Activated CD8-positive, alpha-beta memory T cell treated with anti-CD3 and anti-CD28 coated beads for 4 hours (primary cell): Measurements from ENCODE around the gene MAN1C1.
"Not testable (repeated sequence)": the region's sequence is repeated elsewhere in the genome, so short reads cannot be mapped to it uniquely, and the experiment has no call there.

Source experiments
- DNase-seq, 2 donors: peaks; one replicate each; pipeline ENCODE4 v3.0.0-alpha.2; 2020; ENCODE audit warnings: low read depth in 2 of 2

MAN1C1 gene

DNA sequence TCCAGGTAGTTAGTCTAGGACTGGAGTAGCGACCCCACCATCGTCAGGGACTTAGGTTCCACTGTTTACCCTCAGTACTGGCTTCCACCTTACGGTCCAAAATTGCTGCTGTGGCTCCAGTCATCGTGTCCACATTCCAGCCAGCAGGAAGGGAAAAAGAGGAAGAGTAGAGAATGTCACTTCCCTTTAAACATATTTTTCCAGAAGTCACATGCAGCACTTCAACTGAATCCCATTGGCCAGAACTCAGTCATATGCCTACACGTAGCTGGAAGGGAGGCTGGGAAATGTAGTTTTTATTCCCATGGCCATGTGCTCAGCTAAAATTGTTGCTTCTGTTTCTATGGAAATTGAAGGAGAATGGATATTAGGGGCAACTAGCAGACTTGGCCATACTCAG lies 99.3 kb downstream of the MAN1C1 start:
- DNase-seq: no peak

DNA sequence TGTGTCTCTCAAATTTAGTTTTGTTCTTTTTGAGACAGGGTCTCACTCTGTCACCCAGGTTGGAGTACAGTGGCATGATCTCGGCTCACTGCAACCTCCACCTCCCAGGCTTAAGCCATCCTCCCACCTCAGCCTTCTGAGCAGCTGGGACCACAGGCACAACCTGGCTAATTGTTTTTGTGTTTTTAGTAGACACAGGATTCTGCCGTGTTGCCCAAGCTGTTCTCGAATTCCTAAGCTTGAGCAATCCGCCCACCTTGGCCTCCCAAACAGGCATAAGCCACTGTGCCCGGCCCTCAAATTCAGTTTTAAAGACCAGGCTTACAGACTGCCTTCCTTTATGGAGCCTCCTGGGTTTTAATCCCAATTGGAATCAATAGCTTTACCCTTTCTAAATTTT lies 99.7 kb downstream of the MAN1C1 start:
- no peak for DNase-seq

DNA sequence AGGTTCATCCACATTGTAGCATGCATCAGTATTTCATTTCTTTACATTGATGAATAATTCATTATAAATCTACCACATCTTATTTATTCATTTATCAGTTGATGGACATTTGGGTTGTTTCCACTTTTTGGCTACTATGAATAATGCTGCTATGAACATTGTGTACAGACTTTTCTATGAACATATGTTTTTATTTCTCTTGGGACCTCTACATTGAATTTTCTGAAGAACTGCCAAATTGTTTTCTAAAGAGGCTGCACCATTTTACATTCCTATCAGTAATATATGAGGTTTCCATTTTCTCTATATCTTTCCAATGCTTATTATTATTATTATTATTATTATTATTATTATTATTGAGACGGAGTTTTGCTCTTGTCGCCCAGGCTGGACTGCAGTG lies 102.1 kb downstream of the MAN1C1 start:
- DNase-seq: no peak

DNA sequence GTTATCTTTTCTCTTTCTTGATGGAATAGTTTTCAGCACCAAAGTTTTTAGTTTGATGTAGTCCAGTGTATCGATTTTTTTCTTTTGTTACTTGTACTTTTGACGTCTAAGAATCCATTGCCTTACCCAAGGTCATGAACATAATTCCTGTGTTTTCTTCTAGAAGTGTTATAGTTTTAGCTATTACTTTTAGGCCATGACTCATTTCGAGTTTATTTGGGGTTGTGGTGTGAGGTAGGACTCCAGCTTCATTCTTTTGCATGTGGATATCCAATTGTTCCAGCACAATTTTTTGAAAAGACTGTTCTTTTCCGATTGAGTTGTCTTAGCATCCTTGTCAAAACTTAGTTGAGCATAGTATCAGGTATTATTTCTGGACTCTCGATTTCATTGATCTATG lies 104.0 kb downstream of the MAN1C1 start:
- no peak for DNase-seq

DNA sequence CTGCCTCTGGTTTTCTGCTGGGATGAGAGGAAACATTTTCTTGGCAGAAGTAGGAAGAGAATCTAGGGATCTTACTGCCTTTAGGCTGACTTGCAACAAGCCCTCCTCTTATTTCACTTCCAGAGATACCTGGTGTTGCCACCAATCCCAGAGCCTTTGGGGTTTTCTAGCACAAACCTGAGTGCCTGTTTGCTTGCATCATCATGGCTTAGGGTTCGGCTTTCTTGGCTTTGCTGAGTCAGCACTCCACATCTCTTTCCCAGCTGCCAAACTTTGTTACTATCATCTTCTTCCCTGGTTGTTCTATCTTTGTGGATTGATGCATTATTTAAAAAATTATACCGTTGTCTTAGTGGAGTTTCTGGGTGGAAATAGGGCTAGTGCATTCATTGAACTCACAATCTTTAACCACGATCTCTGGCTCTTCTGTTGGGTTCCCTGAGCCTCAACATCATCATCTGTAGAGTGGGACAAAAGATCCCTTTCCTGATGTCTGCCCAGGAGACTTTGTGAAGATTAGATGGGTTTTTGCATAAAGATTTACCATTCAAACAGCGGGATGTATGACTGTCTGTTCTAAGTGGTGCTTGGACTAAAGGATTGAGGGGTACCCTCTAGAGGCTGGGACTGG lies 106.8 kb downstream of the MAN1C1 start:
- no peak for DNase-seq

DNA sequence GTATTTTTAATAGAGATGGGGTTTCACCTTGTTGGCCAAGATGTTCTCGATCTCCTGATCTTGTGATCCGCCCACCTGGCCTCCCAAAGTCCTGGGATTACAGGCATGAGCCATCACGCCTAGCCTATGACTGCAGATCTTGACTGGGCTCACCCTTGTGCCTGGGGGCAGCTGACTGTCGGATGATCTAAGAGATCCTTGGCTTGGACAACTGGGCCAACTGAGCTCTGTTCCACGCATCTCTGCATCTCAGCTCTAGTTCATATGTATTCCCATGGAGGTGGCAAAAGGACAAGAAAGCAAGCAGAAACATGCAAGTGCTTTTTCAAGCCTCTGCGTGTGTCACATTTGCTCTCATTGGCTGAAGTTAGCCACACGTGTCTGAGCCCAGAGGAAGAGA lies 107.6 kb downstream of the MAN1C1 start:
- DNase-seq: no peak

DNA sequence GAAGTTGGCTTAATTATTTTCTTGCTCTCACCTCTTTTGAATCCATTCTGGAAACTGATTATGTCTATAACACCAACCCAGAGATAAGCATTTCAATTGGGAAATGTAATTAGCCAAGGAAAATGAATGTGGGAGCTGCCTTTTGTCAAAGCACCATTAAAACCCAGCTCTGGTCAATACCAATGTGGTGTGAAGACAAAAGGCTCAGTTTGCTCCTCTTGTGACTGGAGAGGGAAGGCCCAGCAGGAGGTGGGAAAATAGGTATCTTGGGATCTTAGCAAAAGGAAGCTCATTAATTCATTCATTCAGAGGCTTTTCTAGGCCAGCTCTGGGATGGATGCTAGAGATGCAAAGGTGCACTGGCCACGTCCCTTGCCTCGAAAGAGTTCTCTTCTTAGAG lies 108.4 kb downstream of the MAN1C1 start:
- no peak for DNase-seq

DNA sequence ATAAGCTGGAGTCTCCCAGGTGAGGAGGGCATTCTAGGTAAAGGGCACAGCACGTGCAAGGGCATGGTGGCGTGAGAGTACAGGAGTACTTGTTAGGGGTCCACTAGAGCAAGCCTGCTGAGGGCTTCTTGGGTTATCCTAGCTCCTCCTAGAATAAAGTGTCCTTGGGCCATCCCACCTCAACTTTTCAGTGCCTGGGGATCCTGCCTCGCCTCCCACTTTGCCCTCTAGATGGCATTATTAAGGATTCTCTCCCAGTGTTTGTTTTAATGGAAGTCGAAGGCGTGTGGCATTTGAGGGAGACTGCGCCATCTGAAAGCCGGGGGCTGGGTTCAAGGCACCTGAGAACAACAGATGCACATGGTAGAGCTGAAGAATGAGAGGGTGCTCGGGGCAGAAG lies 108.9 kb downstream of the MAN1C1 start:
- no peak for DNase-seq

DNA sequence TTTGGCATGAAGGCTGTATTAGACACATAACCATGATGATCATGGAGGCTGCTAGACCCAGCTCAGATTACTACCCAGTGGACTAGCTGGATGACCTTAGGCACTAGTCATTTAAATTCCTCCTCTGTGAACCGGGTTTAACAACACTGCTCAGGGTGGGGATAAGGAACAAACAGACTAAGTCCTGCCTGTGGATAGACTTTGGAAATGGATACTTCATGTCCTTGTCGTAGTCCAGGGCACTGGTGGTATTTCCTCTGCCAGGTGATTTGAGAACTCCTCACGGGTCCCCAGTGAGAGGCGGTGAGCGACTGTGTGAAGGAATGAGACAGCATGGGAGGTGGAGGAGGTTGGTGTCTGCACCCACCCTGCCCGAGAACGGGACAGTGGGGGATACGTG lies 110.5 kb downstream of the MAN1C1 start:
- DNase-seq: no peak

DNA sequence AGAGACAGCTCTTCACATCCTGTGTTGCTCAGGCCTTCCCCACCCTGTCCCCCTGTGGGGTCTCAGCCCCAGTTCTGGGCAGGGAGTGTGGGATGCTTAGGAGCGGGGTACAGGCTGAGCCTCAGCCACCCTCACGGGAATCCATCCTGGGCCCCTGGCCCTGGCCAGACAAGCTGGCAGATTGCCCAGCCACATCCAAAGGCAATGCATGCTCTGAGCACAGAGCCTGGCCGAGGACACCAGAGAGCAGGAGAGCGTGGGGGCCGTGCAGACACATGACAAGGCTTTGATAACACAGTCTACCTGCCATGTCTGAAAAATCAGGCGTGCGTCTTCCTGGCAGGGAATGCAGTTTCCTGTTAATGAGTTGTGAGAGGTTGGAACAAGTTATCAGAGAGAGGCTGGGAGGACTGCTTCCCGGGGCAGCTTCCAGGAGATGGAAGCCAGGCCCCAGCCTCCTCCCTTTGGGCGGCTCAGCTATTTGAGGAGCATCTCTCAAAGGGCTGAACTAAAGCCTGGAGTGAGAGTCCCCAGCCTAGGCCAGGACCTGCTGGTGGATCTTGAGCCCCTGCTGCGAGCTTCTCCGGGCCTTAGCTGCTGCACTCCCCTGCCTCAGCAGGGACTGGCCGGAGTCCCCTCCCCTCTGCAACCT lies 111.2 kb downstream of the MAN1C1 start:
- no peak for DNase-seq

DNA sequence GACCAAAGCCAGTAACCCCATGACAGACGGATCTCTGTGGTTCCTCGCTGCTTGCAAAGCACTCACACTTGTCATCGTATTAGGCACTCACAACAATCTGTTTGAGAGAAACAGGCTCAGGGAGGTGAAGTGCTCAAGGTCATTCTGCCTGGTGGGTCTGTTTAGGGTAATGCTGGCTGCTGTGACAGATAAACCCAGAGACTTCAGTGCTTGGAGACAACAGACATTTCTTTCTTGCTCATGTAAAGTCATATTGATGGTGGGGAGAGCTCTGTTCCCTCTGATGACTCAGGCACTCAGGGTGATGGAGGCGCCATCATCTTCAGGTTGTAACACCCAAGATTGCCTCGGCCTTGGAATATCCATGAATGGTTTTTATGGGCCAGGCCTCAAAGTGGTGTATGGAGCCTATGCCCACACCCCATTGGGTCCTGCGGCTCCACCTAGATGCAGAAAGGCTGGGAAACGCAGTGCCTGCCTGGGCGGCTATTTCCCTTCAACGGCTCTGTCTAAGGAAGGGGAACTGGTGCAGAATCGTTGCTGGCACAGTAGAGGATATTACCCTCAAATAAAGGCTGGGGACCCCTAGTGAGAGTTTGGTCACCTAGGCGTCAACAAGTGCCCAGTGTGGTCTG lies 111.8 kb downstream of the MAN1C1 start:
- DNase-seq: no peak

DNA sequence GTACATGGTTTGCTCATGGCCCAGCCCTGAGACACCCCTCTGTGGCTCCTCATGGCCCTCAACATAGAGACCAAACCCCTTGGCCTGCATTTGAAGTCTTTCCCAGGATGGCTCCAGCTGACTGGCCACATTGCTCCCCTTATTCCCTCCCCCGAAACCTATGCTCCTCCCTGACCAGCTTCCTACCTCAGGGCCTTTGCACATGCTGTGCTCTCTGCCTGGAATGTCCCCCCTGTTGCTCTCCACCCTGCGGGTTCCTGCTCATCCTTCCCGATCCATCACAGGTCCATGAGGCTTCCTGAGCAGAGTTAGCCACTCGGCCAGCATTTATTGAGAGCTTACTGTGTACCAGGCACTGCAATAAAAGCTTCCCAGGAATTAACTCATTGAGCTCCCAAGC lies 112.5 kb downstream of the MAN1C1 start:
- DNase-seq: no peak

DNA sequence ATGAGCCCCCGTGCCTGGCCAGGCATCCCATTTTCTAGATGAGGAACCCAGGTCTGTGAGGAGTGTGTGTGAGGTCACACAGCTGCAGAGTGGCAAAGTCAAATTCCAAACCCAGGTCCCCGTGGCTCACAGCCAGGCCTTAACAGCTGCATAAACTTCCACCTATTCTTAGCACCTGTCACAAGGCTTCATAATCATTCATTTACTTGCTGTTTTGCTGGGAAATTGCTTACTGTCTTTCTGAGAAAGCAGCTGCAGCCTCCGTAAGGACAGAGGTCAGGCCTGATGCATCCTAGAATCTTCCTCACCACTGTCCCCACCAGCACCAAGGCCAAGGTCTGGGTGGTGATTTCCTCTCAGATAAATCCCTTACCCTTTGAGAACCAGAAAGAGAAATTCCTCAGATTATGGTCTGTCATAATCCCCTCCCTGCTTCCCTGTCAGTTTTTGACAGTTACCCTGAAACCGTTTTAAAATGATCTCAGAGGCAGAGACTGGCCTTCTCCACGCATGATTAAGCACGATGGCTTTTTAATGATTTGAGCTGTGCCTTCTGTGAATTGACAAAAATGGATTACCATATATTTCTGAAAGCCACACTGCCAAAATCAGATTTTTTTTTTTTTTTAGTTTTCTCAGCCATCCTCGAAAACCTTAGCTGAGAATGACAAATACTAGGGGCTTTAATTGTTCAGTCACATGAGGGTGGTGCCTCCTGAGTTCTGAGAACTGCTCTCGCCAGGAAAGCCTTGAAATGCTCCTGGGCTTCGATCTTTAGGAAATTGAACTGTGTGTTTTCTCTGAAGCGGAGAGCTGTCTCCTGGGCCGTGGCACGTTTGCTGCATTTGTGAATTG lies 113.4 kb downstream of the MAN1C1 start:
- DNase-seq: no peak

DNA sequence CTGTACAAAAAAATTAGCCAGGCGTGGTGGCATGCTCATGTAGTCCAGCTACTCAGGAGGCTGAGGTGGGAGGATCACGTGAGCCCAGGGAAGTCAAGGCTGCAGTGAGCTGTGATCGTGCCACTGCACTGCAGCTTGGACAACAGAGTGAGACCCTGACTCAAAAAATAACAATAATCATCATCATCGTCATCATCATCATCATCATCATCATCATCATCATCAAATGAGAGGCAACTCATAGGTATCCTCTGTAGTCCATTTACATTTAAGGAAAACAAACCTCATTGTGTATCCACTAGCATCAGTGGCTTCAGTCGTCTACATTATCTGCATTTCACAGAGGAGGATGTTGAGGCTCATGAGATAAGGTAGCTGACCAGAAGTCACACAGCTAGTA lies 114.6 kb downstream of the MAN1C1 start:
- no peak for DNase-seq

DNA sequence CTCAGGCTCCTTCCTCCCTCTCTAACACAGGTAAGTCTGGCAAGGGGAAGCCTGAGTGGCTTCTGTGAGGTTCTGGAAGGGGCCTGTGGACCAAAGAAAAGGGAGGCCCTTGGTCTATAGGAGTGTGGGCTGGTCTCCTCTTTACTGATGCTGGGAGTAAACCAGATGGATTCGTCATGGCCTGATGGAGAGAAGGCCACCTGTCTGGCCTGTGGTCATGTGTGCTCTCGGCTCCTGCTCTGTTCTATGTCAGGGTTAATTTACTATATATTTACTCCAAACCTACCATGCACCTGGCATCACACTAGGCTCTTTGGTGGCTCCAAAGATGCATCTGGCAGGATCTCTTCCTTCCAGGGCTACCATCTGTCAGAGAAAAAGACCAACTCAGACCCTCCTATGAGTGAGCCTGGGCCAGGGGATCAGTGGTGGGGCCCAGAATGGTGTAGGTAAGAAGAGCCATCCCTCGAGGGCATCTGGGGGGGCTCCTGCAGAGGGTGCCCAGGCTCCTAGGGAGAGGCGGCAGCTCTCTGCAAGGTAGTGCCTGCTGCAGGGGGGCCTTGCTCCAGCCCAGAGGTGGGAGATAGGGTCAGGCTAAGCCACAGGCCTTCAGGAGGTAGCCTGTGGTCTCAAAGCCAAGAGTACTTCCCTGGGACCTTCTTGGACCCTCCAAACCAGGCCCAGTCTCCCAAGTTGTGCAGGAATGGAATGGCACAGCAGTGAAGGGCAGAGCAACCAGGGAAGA lies 115.2 kb downstream of the MAN1C1 start:
- DNase-seq: no peak

DNA sequence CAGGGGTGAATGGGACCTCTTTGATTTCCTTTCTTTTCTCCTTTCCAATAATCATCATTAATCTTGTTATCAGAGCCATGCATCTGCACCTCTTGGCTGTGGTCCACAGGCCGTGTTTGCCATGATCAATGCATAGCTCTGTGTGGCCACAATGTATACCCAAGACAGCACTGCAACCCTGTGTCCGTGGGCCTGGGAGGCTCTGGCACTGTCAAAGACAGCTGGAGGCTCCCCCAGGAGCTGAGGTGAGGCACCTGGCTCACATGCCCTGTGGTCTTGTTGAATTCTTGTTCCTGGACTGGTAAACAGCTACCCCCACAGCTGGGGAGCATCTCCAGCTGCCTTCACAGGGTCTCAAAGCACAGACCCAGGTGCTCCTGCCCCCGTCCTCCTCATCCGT lies 116.2 kb downstream of the MAN1C1 start:
- no peak for DNase-seq

DNA sequence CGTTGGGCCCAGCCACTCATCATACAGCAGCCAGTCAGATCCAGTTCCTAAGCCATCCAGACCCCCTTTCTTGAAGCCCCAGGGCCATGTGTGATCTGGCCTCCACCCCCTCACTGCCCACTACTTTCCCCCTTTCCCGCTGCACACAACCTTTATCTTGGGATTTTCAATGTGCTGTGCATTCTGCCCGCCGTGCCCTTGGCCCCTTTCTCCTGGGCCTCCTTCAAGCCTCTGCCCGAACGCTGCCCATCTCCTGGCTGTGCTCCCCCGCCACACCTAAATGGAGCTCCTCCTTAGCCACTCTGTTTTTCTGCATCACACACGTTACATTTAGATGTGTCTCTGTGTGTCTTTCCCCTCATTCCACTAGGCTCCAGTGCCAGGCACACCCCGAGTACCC lies 116.7 kb downstream of the MAN1C1 start:
- no peak for DNase-seq

DNA sequence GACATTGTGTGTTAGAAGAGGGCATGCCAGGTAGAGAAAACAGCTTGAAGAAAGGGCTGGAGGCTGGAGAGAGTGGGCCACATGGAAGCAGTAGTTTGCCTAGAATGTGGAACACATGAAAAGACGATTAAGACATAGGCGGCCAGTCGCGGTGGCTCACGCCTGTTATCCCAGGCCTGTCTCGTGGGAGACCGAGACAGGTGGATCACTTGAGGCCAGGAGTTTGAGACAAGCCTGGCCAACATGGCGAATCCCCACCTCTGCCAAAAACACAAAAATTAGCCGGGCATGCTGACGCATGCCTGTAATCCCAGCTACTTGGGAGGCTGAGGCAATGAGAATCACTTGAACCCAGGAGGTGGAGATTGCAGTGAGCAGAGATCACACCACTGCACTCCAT lies 118.4 kb downstream of the MAN1C1 start:
- DNase-seq: not testable (repeated sequence)

DNA sequence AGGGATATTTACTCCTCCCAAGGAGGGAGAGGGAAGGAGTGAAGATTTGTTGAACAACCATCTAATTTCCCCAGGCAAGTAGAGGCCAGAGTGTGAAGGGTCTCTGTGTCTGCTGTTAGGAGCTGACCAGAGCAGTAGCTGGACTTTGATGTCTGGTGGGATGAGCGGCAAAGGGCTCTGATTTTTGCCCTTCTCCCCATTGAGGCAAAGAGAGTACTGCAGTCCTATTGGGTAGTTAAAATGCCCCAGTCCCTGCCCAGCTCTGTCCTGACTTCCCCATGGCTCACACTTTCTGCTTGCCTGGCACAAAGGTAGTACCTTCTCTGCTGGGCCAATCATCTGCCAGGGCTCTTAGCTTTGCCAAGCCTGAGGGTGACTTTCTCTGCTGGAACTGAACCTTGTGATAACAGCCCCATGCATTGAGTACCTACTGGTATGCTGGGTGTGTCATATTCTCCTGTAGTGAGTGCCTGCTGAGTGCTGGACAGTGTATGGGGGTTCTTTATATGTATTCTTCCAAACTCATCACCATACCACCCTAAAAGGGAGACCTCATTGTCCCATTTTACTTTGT lies 119.5 kb downstream of the MAN1C1 start:
- no peak for DNase-seq

DNA sequence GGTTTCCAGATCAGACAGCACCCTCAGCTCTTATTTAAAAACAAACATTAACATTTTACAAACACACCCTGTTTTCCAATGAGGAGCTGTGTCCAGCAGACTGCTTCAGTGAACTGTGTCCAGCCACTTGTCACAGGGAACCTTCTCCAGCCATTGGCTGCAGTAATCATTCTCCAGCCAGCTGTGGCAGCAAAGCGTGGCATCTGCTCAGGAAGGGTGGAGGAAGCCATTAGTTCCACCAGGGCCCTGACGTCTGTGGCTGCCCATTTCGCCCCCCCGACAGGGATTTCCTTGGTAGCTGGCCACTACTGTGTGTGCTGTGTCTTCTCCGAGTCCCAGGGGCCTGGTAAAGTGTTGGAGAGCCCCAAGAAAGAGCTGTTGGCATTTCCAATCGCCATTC lies 120.5 kb downstream of the MAN1C1 start:
- DNase-seq: no peak

DNA sequence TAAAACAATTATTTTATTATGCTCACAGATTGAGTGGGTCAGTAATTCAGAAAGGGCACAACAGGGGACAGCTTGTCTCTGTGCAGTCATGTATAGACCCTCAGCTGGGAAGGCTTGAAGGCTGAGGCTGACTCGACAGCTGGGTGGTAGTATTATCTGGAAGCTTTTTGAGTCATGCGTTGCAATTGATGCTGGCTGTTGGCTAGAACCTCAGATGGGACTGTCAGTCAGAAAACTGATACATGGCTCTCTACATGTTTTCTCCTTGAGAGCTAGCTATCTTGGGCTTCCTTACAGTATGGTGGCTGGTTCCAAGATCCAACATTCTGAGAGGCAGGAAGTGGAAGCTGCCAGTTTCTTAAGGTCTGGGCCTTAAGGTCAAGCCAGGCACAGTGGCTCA lies 121.9 kb downstream of the MAN1C1 start:
- no peak for DNase-seq

DNA sequence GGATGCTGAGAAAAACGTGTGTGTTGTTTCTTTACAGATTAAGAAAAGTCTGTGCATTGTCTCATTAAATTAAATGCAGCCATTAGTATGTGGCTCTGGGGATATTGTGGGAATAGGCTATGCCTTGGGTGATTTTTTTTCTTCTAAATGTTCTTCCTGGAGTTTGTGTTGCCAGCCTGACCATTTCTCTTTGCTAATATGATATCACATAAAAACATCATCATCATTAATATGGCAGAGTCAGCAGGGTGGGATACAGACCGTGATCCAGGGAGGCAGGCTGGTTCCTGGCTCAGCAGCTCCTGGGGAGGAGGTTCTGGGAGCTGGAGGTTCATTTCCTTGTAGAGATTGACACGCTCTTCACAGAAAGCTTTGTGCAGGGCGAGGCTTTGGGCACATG lies 122.8 kb downstream of the MAN1C1 start:
- no peak for DNase-seq
